ENCODE results near the gene NKX2-2.

DNA sequence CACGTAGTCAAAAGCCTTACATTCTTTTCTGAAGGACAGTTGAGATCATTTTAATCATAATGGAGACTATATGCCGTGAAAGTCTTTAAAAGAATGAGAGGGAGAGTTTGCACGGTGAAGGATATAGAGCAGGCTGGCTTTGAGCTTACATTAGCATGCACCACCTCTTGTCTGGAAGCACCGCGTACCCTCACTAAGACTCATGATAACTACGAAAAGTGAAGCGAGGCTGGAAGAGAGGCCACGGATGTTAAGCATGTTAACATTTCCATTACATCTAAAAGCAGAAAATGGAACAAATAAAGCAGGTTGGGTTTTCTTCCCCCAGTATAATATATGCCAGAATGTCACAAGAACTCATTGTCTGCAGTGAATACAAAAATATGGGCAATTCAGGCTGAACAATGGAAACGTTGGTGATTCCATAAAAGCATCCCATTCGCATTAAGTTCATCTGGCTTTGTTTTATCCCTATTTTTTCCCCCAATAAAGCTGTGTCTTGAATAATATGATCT is 40.6 kb upstream of the NKX2-2 start:
- no peak for TF ChIP-seq POLR2A (IDR thresholded peaks at IDR 0.05)
- TF ChIP-seq, protein P1, sequence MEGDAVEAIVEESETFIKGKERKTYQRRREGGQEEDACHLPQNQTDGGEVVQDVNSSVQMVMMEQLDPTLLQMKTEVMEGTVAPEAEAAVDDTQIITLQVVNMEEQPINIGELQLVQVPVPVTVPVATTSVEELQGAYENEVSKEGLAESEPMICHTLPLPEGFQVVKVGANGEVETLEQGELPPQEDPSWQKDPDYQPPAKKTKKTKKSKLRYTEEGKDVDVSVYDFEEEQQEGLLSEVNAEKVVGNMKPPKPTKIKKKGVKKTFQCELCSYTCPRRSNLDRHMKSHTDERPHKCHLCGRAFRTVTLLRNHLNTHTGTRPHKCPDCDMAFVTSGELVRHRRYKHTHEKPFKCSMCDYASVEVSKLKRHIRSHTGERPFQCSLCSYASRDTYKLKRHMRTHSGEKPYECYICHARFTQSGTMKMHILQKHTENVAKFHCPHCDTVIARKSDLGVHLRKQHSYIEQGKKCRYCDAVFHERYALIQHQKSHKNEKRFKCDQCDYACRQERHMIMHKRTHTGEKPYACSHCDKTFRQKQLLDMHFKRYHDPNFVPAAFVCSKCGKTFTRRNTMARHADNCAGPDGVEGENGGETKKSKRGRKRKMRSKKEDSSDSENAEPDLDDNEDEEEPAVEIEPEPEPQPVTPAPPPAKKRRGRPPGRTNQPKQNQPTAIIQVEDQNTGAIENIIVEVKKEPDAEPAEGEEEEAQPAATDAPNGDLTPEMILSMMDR (IDR thresholded peaks at IDR 0.05) = no peak
- no peak for TF ChIP-seq POLR2AphosphoS5 (IDR thresholded peaks at IDR 0.05)
